Neuronal stem cell (in vitro differentiated cells): ENCODE measurements around the gene CIP2A.
"Not testable (repeated sequence)": the region's sequence is repeated elsewhere in the genome, so short reads cannot be mapped to it uniquely, and the experiment has no call there.

ENCODE experiments used
- DNase-seq: peaks from one replicate; pipeline ENCODE4 v3.0.0-alpha.2; 2013; ENCODE audit warnings: low spot score
- H2AFZ ChIP-seq: one replicate; pipeline ENCODE4 v1.6.1; 2013; ENCODE audit warnings: mild to moderate bottlenecking, low read length, inconsistent platforms
- H2AK5ac ChIP-seq: 2 replicates; pipeline ENCODE4 v1.6.1; 2013; ENCODE audit warnings: low read depth, mild to moderate bottlenecking, inconsistent platforms, low read length, moderate library complexity, mixed read lengths
- H2BK120ac ChIP-seq: 2 replicates; pipeline ENCODE4 v1.6.1; 2013; ENCODE audit warnings: low read depth, mild to moderate bottlenecking, inconsistent platforms, low read length, moderate library complexity, mixed read lengths
- H2BK12ac ChIP-seq: one replicate; pipeline ENCODE4 v1.6.1; 2013; ENCODE audit warnings: low read length, inconsistent platforms
- H2BK15ac ChIP-seq: 2 replicates; pipeline ENCODE4 v1.6.1; 2013; ENCODE audit warnings: mild to moderate bottlenecking, low read length, inconsistent platforms, mixed read lengths
- H2BK5ac ChIP-seq: one replicate; pipeline ENCODE4 v1.6.1; 2013; ENCODE audit warnings: inconsistent platforms, mild to moderate bottlenecking, low read length, moderate library complexity
- H3K14ac ChIP-seq: one replicate; pipeline ENCODE4 v1.6.1; 2013; ENCODE audit warnings: low read length, inconsistent platforms
- H3K18ac ChIP-seq: 2 replicates; pipeline ENCODE4 v1.6.1; 2013; ENCODE audit warnings: low read length, inconsistent platforms
- H3K23ac ChIP-seq: 2 replicates; pipeline ENCODE4 v1.6.1; 2013; ENCODE audit warnings: low read depth, mild to moderate bottlenecking, mixed read lengths, low read length, inconsistent platforms; ENCODE audit not compliant: poor library complexity
- H3K27ac ChIP-seq: replicated peaks from 3 replicates; pipeline ENCODE4 v1.5.1; 2013; ENCODE audit warnings: low read length, inconsistent platforms
- H3K27me3 ChIP-seq, 3 experiments: 2 replicates each; pipeline ENCODE4 v1.6.1; 2013; ENCODE audit warnings: low read length in 3 of 3, mild to moderate bottlenecking in 2 of 3, inconsistent platforms in 1 of 3, low read depth in 1 of 3, mixed read lengths in 1 of 3, moderate library complexity in 1 of 3; ENCODE audit not compliant: control insufficient read depth in 3 of 3, insufficient read depth in 3 of 3
- H3K36me3 ChIP-seq, 2 donors: replicated peaks in 1 of 2; 2 replicates each; pipeline ENCODE4 v1.6.1; 2013; ENCODE audit warnings: low read length in 2 of 2; ENCODE audit not compliant: control insufficient read depth in 2 of 2, insufficient read depth in 2 of 2
- H3K4ac ChIP-seq: 2 replicates; pipeline ENCODE4 v1.6.1; 2013; ENCODE audit warnings: inconsistent platforms, mild to moderate bottlenecking, low read length, moderate library complexity
- H3K4me1 ChIP-seq, 2 donors: 1 replicate in 1 of 2; 2 replicates in 1 of 2; pipeline ENCODE4 v1.6.1; 2013; ENCODE audit warnings: low read length in 2 of 2, low read depth in 1 of 2; ENCODE audit not compliant: control insufficient read depth in 2 of 2, insufficient read depth in 1 of 2
- H3K4me2 ChIP-seq: one replicate; pipeline ENCODE4 v1.6.1; 2013; ENCODE audit warnings: mild to moderate bottlenecking, low read length, inconsistent platforms; ENCODE audit not compliant: insufficient read depth, poor library complexity, severe bottlenecking
- H3K4me3 ChIP-seq, 2 donors: 2 replicates each; pipeline ENCODE4 v1.5.1; 2013; ENCODE audit warnings: low read length in 2 of 2, mild to moderate bottlenecking in 2 of 2, inconsistent platforms in 1 of 2, moderate library complexity in 1 of 2
- H3K79me1 ChIP-seq: one replicate; pipeline ENCODE4 v1.6.1; 2013; ENCODE audit warnings: low read depth, mild to moderate bottlenecking, inconsistent platforms, low read length, moderate library complexity
- H3K9ac ChIP-seq: one replicate; pipeline ENCODE4 v1.6.1; 2013; ENCODE audit warnings: mild to moderate bottlenecking, low read depth, low read length, inconsistent platforms; ENCODE audit not compliant: poor library complexity
- H3K9me3 ChIP-seq, 2 donors: replicated peaks in 1 of 2; 2 replicates each; pipeline versions ENCODE3 to v1.6.1; 2013; ENCODE audit warnings: low read length in 2 of 2, mild to moderate bottlenecking in 2 of 2, inconsistent platforms in 1 of 2, low read depth in 1 of 2, mixed read lengths in 1 of 2, moderate library complexity in 1 of 2; ENCODE audit not compliant: control insufficient read depth in 2 of 2, insufficient read depth in 1 of 2
- H4K8ac ChIP-seq: one replicate; pipeline ENCODE4 v1.6.1; 2013; ENCODE audit warnings: low read depth, mild to moderate bottlenecking, inconsistent platforms, low read length, moderate library complexity
- H4K91ac ChIP-seq: one replicate; pipeline ENCODE4 v1.6.1; 2013; ENCODE audit warnings: low read length, low read depth, mild to moderate bottlenecking, inconsistent platforms; ENCODE audit not compliant: poor library complexity
- WGBS, 2 donors: extraction: QIAGEN DNeasy Blood & Tissue Kit; methylation state at CpG; one replicate each; pipeline ENCODE4 v1.1.7; 2013; ENCODE audit warnings: missing lambda C conversion rate in 2 of 2, mixed read lengths in 1 of 2; ENCODE audit not compliant: insufficient read length in 2 of 2, insufficient replicate concordance in 1 of 2; ENCODE audit errors: extremely low coverage in 2 of 2; 5-methylcytosine and 5-hydroxymethylcytosine counted together

CIP2A gene

GRCh38 chr3:108616090-108616489, 26.9 kb upstream of the CIP2A start:
- WGBS, 2 donors = no CpG with 5 or more reads among the region's 8 CpGs
- not testable (repeated sequence) for H3K4me2 ChIP-seq

GRCh38 chr3:108610651-108611050, 21.4 kb upstream of the CIP2A start:
- H3K4me1 ChIP-seq = no peaks in the 10 kb centered on the region
- H4K91ac ChIP-seq = no peak overlapping the region
- H3K18ac ChIP-seq = no peak overlapping the region
- no peaks in the 10 kb centered on the region for H3K9me3 ChIP-seq
- no peak overlapping the region for H3K4ac ChIP-seq
- no peak overlapping the region for H3K4me2 ChIP-seq
- no peak overlapping the region for H2BK15ac ChIP-seq
- H3K4me3 ChIP-seq = no peak overlapping the region
- no peaks in the 10 kb centered on the region for H3K79me1 ChIP-seq
- no peak overlapping the region for H3K9ac ChIP-seq
- peaks cover 0 to 21% of the 10 kb centered on the region in 2 donors for H3K36me3 ChIP-seq
- no CpG with 5 or more reads among the region's 1 CpG for WGBS, 2 donors
- no peak overlapping the region for H3K23ac ChIP-seq
- no peak overlapping the region for H2BK120ac ChIP-seq
- H2BK5ac ChIP-seq = no peak overlapping the region
- no peaks in the 10 kb centered on the region for H3K27me3 ChIP-seq
- no peak overlapping the region for H3K14ac ChIP-seq
- H4K8ac ChIP-seq = no peak overlapping the region
- H3K27ac ChIP-seq = no peak overlapping the region
- no peak overlapping the region for H2BK12ac ChIP-seq
- no peak for DNase-seq
- H2AK5ac ChIP-seq = no peak overlapping the region
- H2AFZ ChIP-seq = no peak overlapping the region

More at GRCh38 chr3:108616090-108616489, 26.9 kb upstream of the CIP2A start:
- H2AFZ ChIP-seq, H3K9me3 ChIP-seq, H2BK5ac ChIP-seq, H3K18ac ChIP-seq, H2BK15ac ChIP-seq, H3K4me1 ChIP-seq, DNase-seq, H3K27ac ChIP-seq, H2BK12ac ChIP-seq, H3K4ac ChIP-seq, H4K8ac ChIP-seq, H3K23ac ChIP-seq, H3K9ac ChIP-seq, H3K79me1 ChIP-seq, H4K91ac ChIP-seq, H3K27me3 ChIP-seq, H2BK120ac ChIP-seq, H3K4me3 ChIP-seq, H3K14ac ChIP-seq, H2AK5ac ChIP-seq: not testable (repeated sequence)
- peaks cover 0 to 33% of the 10 kb centered on the region in 2 donors for H3K36me3 ChIP-seq

- Histone ChIP-seq H3K36me3 (peaks cover 0 to 25% of the 10 kb centered on the region in 2 donors), H2AK5ac (no peak overlapping the region), H2BK120ac (no peak overlapping the region), H4K91ac (no peak overlapping the region), H3K4me2 (no peak overlapping the region), H3K9me3 (peaks cover 0 to 3% of the 10 kb centered on the region in 2 donors), H3K4ac (no peak overlapping the region), H4K8ac (no peak overlapping the region), H2BK15ac (no peak overlapping the region), H2BK5ac (no peak overlapping the region), H3K79me1 (no peaks in the 10 kb centered on the region), H3K18ac (no peak overlapping the region), H3K9ac (no peak overlapping the region), H3K4me3 (no peak overlapping the region), H3K27ac (no peak overlapping the region), H3K27me3 (no peaks in the 10 kb centered on the region), H3K23ac (no peak overlapping the region), H2AFZ (no peak overlapping the region), H3K4me1 (no peaks in the 10 kb centered on the region), H3K14ac (no peak overlapping the region), H2BK12ac (no peak overlapping the region)
- no CpG with 5 or more reads among the region's 4 CpGs for WGBS, 2 donors
- DNase-seq = no peak
Observed at GRCh38 chr3:108608750-108609149, 19.5 kb upstream of the CIP2A start.

- no peak overlapping the region for H3K14ac ChIP-seq
- H3K9ac ChIP-seq = no peak overlapping the region
- no peak overlapping the region for H2BK12ac ChIP-seq
- H3K27me3 ChIP-seq = no peaks in the 10 kb centered on the region
- DNase-seq = no peak
- no peak overlapping the region for H2BK120ac ChIP-seq
- H4K91ac ChIP-seq = no peak overlapping the region
- H3K27ac ChIP-seq = no peak overlapping the region
- H3K9me3 ChIP-seq = peaks cover 0 to 6% of the 10 kb centered on the region in 2 donors
- H3K4me1 ChIP-seq = peaks cover 2 to 3% of the 10 kb centered on the region in 2 donors
- H3K36me3 ChIP-seq = peaks cover 2 to 20% of the 10 kb centered on the region in 2 donors
- no peak overlapping the region for H2AFZ ChIP-seq
- H3K4me2 ChIP-seq = no peak overlapping the region
- no peak overlapping the region for H2AK5ac ChIP-seq
- no peaks in the 10 kb centered on the region for H3K79me1 ChIP-seq
- no peak overlapping the region for H2BK15ac ChIP-seq
- H2BK5ac ChIP-seq = no peak overlapping the region
- no CpG with 5 or more reads among the region's 4 CpGs for WGBS, 2 donors
- no peak overlapping the region for H3K18ac ChIP-seq
- no peak overlapping the region for H4K8ac ChIP-seq
- H3K4ac ChIP-seq = no peak overlapping the region
- no peak overlapping the region for H3K23ac ChIP-seq
- no peak overlapping the region for H3K4me3 ChIP-seq
Observed at GRCh38 chr3:108605491-108605890, 16.3 kb upstream of the CIP2A start.
